H9 (cell line): ENCODE measurements around the gene ASB18. TPM values are rescaled to one million over a fixed set of nuclear protein-coding genes. Genes with fewer than 3 reads are reported as not detected.

Source experiments
- DNase-seq: peaks from one replicate; pipeline ENCODE4 v3.0.0-alpha.2; 2017
- H2AFZ ChIP-seq: one replicate; pipeline ENCODE4 v1.6.1; 2013; ENCODE audit warnings: mild to moderate bottlenecking, low read length, control low read depth, moderate library complexity
- H2AK5ac ChIP-seq: 2 replicates; pipeline ENCODE4 v1.6.1; 2013; ENCODE audit warnings: low read length, control low read depth, mixed read lengths; ENCODE audit not compliant: insufficient read length
- H2BK120ac ChIP-seq: one replicate; pipeline ENCODE4 v1.6.1; 2013; ENCODE audit warnings: low read depth, mild to moderate bottlenecking, low read length, control low read depth, inconsistent platforms; ENCODE audit not compliant: poor library complexity, severe bottlenecking
- H2BK12ac ChIP-seq: 2 replicates; pipeline ENCODE4 v1.6.1; 2013; ENCODE audit warnings: low read length, control low read depth, mixed read lengths, low read depth; ENCODE audit not compliant: insufficient read length
- H2BK15ac ChIP-seq: 2 replicates; pipeline ENCODE4 v1.6.1; 2013; ENCODE audit warnings: low read depth, low read length, control low read depth
- H2BK20ac ChIP-seq: one replicate; pipeline ENCODE4 v1.6.1; 2013; ENCODE audit warnings: low read depth, mild to moderate bottlenecking, low read length, control low read depth, inconsistent platforms; ENCODE audit not compliant: poor library complexity, severe bottlenecking
- H2BK5ac ChIP-seq: 2 replicates; pipeline ENCODE4 v1.6.1; 2013; ENCODE audit warnings: low read length, control low read depth, mixed read lengths; ENCODE audit not compliant: insufficient read length
- H3K14ac ChIP-seq: 2 replicates; pipeline ENCODE4 v1.6.1; 2013; ENCODE audit warnings: low read length, control low read depth; ENCODE audit not compliant: insufficient read depth
- H3K18ac ChIP-seq: 2 replicates; pipeline ENCODE4 v1.6.1; 2013; ENCODE audit warnings: low read depth, mild to moderate bottlenecking, mixed read lengths, low read length, control low read depth; ENCODE audit not compliant: insufficient read length
- H3K23ac ChIP-seq: 2 replicates; pipeline ENCODE4 v1.6.1; 2013; ENCODE audit warnings: low read length, control low read depth, mixed read lengths, low read depth; ENCODE audit not compliant: insufficient read length
- H3K23me2 ChIP-seq: 2 replicates; pipeline ENCODE4 v1.6.1; 2013; ENCODE audit warnings: low read depth, mild to moderate bottlenecking, mixed read lengths, low read length, control low read depth; ENCODE audit not compliant: insufficient read length, poor library complexity, severe bottlenecking
- H3K27ac ChIP-seq: 2 replicates; pipeline ENCODE4 v1.5.1; 2013; ENCODE audit warnings: low read length, control low read depth, mixed read lengths, low read depth; ENCODE audit not compliant: insufficient read length
- H3K27me3 ChIP-seq: 2 replicates; pipeline ENCODE4 v1.6.1; 2013; ENCODE audit warnings: low read length, control low read depth, inconsistent platforms; ENCODE audit not compliant: insufficient read depth
- H3K4ac ChIP-seq: 2 replicates; pipeline ENCODE4 v1.6.1; 2013; ENCODE audit warnings: low read depth, mild to moderate bottlenecking, control low read depth, inconsistent platforms, low read length, moderate library complexity
- H3K4me1 ChIP-seq: 2 replicates; pipeline ENCODE4 v1.6.1; 2013; ENCODE audit warnings: low read length, control low read depth, inconsistent platforms; ENCODE audit not compliant: insufficient read depth
- H3K4me2 ChIP-seq: 2 replicates; pipeline ENCODE4 v1.6.1; 2013; ENCODE audit warnings: low read length, control low read depth, mixed read lengths; ENCODE audit not compliant: insufficient read length, insufficient read depth
- H3K56ac ChIP-seq: 2 replicates; pipeline ENCODE4 v1.6.1; 2013; ENCODE audit warnings: low read depth, mild to moderate bottlenecking, mixed read lengths, low read length, control low read depth; ENCODE audit not compliant: insufficient read length
- H3K79me1 ChIP-seq: 2 replicates; pipeline ENCODE4 v1.6.1; 2013; ENCODE audit warnings: low read depth, mild to moderate bottlenecking, moderate library complexity, low read length, control low read depth, inconsistent platforms; ENCODE audit not compliant: insufficient read depth, poor library complexity, severe bottlenecking
- H3K79me2 ChIP-seq: 2 replicates; pipeline ENCODE4 v1.6.1; 2013; ENCODE audit warnings: low read length, control low read depth, inconsistent platforms; ENCODE audit not compliant: insufficient read depth
- H3K9ac ChIP-seq: 2 replicates; pipeline ENCODE4 v1.6.1; 2013; ENCODE audit warnings: low read length, control low read depth, mixed read lengths; ENCODE audit not compliant: insufficient read length; ENCODE audit errors: extremely low read depth
- H3K9me3 ChIP-seq: one replicate; pipeline ENCODE4 v1.6.1; 2013; ENCODE audit warnings: low read depth, low read length, inconsistent platforms; ENCODE audit not compliant: control insufficient read depth
- H3T11ph ChIP-seq: one replicate; pipeline ENCODE4 v1.6.1; 2013; ENCODE audit warnings: mild to moderate bottlenecking, low read length, control low read depth, inconsistent platforms
- H4K20me1 ChIP-seq: one replicate; pipeline ENCODE4 v1.6.1; 2013; ENCODE audit not compliant: control insufficient read depth, insufficient read length, insufficient read depth
- H4K5ac ChIP-seq: 2 replicates; pipeline ENCODE4 v1.6.1; 2013; ENCODE audit warnings: low read depth, mild to moderate bottlenecking, mixed read lengths, low read length, control low read depth; ENCODE audit not compliant: insufficient read length
- H4K8ac ChIP-seq: replicated peaks from 2 replicates; pipeline ENCODE4 v1.6.1; 2013; ENCODE audit warnings: low read length, control low read depth, mixed read lengths, low read depth; ENCODE audit not compliant: insufficient read length
- H4K91ac ChIP-seq: 2 replicates; pipeline ENCODE4 v1.6.1; 2013; ENCODE audit warnings: low read depth, mild to moderate bottlenecking, moderate library complexity, mixed read lengths, low read length, control low read depth; ENCODE audit not compliant: insufficient read length
- H3K27ac Mint-ChIP-seq, 3 experiments: 2 replicates in 2 of 3; 3 replicates in 1 of 3; pipeline ENCODE4 v1.8.0; 2020 to 2021; ENCODE audit warnings: mixed read lengths in 3 of 3, mild to moderate bottlenecking in 1 of 3, moderate library complexity in 1 of 3
- H3K27me3 Mint-ChIP-seq: 2 replicates; pipeline ENCODE4 v1.8.0; 2021; ENCODE audit warnings: low read depth, mild to moderate bottlenecking, moderate library complexity, mixed read lengths
- H3K36me3 Mint-ChIP-seq, 3 experiments: 2 replicates in 2 of 3; 3 replicates in 1 of 3; pipeline ENCODE4 v1.8.0; 2020 to 2021; ENCODE audit warnings: low read depth in 3 of 3, mixed read lengths in 3 of 3; ENCODE audit not compliant: insufficient read depth in 1 of 3
- H3K4me1 Mint-ChIP-seq, 2 experiments: 2 replicates each; pipeline ENCODE4 v1.8.0; 2020; ENCODE audit warnings: mixed read lengths in 2 of 2
- H3K4me3 Mint-ChIP-seq, 2 experiments: 2 replicates in 1 of 2; 3 replicates in 1 of 2; pipeline ENCODE4 v1.8.0; 2020 to 2021; ENCODE audit warnings: mild to moderate bottlenecking in 2 of 2, mixed read lengths in 2 of 2, moderate library complexity in 1 of 2
- H3K9me3 Mint-ChIP-seq, 2 experiments: 2 replicates in 1 of 2; 3 replicates in 1 of 2; pipeline ENCODE4 v1.8.0; 2020; ENCODE audit warnings: mild to moderate bottlenecking in 2 of 2, mixed read lengths in 2 of 2, moderate library complexity in 1 of 2
- WGBS: extraction: QIAGEN DNeasy Blood & Tissue Kit; methylation state at CpG from one replicate; pipeline ENCODE4 v1.1.7; 2013; ENCODE audit warnings: missing lambda C conversion rate, low lambda C conversion rate, mixed read lengths; ENCODE audit not compliant: insufficient read length; ENCODE audit errors: extremely low coverage; 5-methylcytosine and 5-hydroxymethylcytosine counted together
- total RNA-seq: library from RNA; stranded (reverse); gene quantifications from 2 replicates; pipeline ENCODE4 v1.2.1, GENCODE V29; 2021
- TF ChIP-seq, protein P1 (sequence below): fragments of 200-600 bp; sonication (generic); conservative IDR thresholded peaks from 3 replicates; pipeline ENCODE4 v1.8.0; 2021; ENCODE audit warnings: antibody characterized with exemption, mild to moderate bottlenecking

The ASB18 gene
- total RNA-seq, 1 experiment from 2014 or later, result not detected

DNA sequence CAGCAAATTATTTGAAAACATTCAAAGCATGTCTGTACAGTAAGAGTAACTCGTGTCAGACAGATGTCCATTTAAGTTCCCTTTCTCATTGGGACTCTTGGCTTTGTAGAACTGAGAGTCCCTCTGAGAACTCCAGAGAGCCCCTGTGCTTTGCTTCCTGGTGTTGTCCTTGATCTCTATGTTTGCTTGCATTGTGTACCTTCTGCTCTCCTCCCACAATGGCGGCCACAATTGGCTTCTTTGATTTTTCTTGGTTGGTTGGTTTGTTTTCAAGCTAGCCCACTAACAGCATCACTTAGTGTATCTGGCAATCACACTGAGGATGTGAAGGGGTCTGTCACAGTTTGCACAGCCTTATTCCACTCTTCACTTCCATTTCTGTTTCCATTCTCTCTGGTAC, 15.1 kb downstream of the ASB18 start:
- H3K9ac ChIP-seq, result no peak overlapping the region
- H3K18ac ChIP-seq, result no peak overlapping the region
- TF ChIP-seq, protein P1, sequence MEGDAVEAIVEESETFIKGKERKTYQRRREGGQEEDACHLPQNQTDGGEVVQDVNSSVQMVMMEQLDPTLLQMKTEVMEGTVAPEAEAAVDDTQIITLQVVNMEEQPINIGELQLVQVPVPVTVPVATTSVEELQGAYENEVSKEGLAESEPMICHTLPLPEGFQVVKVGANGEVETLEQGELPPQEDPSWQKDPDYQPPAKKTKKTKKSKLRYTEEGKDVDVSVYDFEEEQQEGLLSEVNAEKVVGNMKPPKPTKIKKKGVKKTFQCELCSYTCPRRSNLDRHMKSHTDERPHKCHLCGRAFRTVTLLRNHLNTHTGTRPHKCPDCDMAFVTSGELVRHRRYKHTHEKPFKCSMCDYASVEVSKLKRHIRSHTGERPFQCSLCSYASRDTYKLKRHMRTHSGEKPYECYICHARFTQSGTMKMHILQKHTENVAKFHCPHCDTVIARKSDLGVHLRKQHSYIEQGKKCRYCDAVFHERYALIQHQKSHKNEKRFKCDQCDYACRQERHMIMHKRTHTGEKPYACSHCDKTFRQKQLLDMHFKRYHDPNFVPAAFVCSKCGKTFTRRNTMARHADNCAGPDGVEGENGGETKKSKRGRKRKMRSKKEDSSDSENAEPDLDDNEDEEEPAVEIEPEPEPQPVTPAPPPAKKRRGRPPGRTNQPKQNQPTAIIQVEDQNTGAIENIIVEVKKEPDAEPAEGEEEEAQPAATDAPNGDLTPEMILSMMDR, result no peak
- no peak overlapping the region for H2AFZ ChIP-seq
- H3K23me2 ChIP-seq, result no peaks in the 10 kb centered on the region
- no peak overlapping the region for H3K14ac ChIP-seq
- H2BK5ac ChIP-seq, result no peak overlapping the region
- no peaks in the 10 kb centered on the region for H3K79me2 ChIP-seq
- Mint-ChIP-seq H3K9me3 (no peaks in the 10 kb centered on the region), H3K27me3 (peaks cover 26% of the 10 kb centered on the region), H3K4me3 (no peak overlapping the region), H3K27ac (no peak overlapping the region), H3K4me1 (no peaks in the 10 kb centered on the region), H3K36me3 (no peaks in the 10 kb centered on the region)
- no peak overlapping the region for H2BK120ac ChIP-seq
- H4K91ac ChIP-seq, result no peak overlapping the region
- 0 out of 2 replicates have a peak, but pooled peaks cover 1% of the 10 kb centered on the region for H3K4me1 ChIP-seq
- DNase-seq, result no peak
- no peak overlapping the region for H3K4me2 ChIP-seq
- H3K9me3 ChIP-seq, result no peaks in the 10 kb centered on the region
- H3K27ac ChIP-seq, result no peak overlapping the region
- H3K23ac ChIP-seq, result no peak overlapping the region
- H4K8ac ChIP-seq, result no peak overlapping the region
- H2BK15ac ChIP-seq, result no peak overlapping the region
- H4K20me1 ChIP-seq, result no peaks in the 10 kb centered on the region
- H3K27me3 ChIP-seq, result no peaks in the 10 kb centered on the region
- H4K5ac ChIP-seq, result no peak overlapping the region
- WGBS, result no CpG with 5 or more reads among the region's 2 CpGs
- H3K56ac ChIP-seq, result no peak overlapping the region
- no peaks in the 10 kb centered on the region for H3K79me1 ChIP-seq
- no peak overlapping the region for H2BK12ac ChIP-seq
- no peak overlapping the region for H2AK5ac ChIP-seq
- no peak overlapping the region for H3K4ac ChIP-seq
- H3T11ph ChIP-seq, result no peak overlapping the region
- H2BK20ac ChIP-seq, result no peak overlapping the region
